H1 (cell line): ENCODE measurements around the gene YIPF5. TPM values are rescaled to one million over a fixed set of nuclear protein-coding genes. Genes with fewer than 3 reads are reported as not detected.

Experiments
- CTCF ChIP-seq, 3 experiments: IDR thresholded peaks; 1 replicate in 2 of 3; 2 replicates in 1 of 3; pipeline versions ENCODE4 v1.5.1 to v1.6.1; 2011; ENCODE audit warnings: low read length in 3 of 3, mild to moderate bottlenecking in 3 of 3, inconsistent platforms in 2 of 3, low read depth in 1 of 3, moderate library complexity in 1 of 3; ENCODE audit not compliant: insufficient read depth in 1 of 3; ENCODE audit errors: control extremely low read depth in 1 of 3
- JUND ChIP-seq: IDR thresholded peaks from 2 replicates; pipeline ENCODE4 v1.6.1; 2011; ENCODE audit warnings: mild to moderate bottlenecking, improper control_type of control experiment, low read length
- PHF8 ChIP-seq: fragments of 200-600 bp; sonication (generic); conservative IDR thresholded peaks from 2 replicates; pipeline ENCODE4 v1.7.1; 2012; ENCODE audit warnings: low read depth, mild to moderate bottlenecking, inconsistent platforms, low read length, moderate library complexity
- RXRA ChIP-seq: IDR thresholded peaks from 2 replicates; pipeline ENCODE4 v1.6.1; 2011; ENCODE audit warnings: low read depth, mild to moderate bottlenecking, low read length, moderate library complexity; ENCODE audit not compliant: insufficient read depth
- TCF12 ChIP-seq: IDR thresholded peaks from 2 replicates; pipeline ENCODE4 v1.6.1; 2011; ENCODE audit warnings: low read depth, mild to moderate bottlenecking, low read length
- polyA plus RNA-seq, 7 experiments: library from polyadenylated mRNA; depleted of rRNA in 3 of 7; stranded (reverse) in 5 of 7; unstranded in 2 of 7; fragments of >200 nt in 5 of 7; fragments of 200-250 nt in 2 of 7; gene quantifications; 1 replicate in 5 of 7; 2 replicates in 1 of 7; 4 replicates in 1 of 7; pipeline versions ENCODE4 v1.2.1 to v1.2.3, GENCODE V29; 2011 to 2013; ENCODE audit warnings: missing spikeins in 2 of 7, mixed read lengths in 2 of 7
- total RNA-seq: library from RNA; stranded (reverse); fragmentation: NEBNext Ultra II Directional; extraction: Animal tissue kit (Norgen Biotek cat#: 25700); gene quantifications from 2 replicates; pipeline ENCODE4 v1.2.1, GENCODE V29; 2021

YIPF5 gene
- total and polyA plus RNA-seq, 2 of the 8 experiments (the other 6 are each of a cell fraction or from before 2014, with no cell fraction given), result 27.6 to 33.6 TPM

DNA sequence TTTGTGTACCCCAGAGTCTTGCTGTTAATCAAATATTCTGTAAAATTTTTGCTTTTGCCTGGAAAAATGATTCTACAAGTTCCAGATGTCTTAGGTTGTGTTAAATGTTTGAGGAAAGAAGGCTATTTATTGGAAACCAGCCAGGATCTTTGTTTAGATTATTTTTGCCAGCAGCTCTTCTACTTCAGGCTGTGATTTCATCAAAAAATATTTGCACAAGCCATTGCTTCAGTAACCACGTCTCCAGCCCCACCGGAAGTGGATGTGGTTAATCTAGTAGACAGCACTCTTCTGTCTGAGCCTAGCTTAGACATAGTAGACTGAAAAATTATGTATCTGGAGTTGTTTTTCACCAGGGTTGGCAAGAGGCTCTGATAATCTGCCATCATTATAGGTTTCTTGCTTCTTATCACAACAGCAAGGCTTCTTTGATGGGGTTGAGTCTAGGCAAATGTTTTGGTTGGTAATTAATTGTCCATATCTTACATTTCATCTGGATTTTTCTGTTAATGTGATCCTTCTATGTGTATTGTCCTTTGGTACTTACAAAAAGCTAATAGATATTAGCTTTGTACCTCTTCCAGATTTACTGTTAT is 17.3 kb upstream of the YIPF5 start (continued):
- no peak for TF ChIP-seq CTCF (IDR thresholded peaks at IDR 0.05; ENCODE audit: control extremely low read depth in 1 of 3, insufficient read depth in 1 of 3, low read depth in 1 of 3, low read length in 3 of 3)
- TF ChIP-seq TCF12, result no peak
- TF ChIP-seq JUND, result no peak
- TF ChIP-seq PHF8, result no peak
- TF ChIP-seq RXRA, result no peak
- TF ChIP-seq, all 59 proteins: peak for 0
